Vagina (tissue), 2 donors: Measurements from ENCODE around the gene NRP1.

Experiments
- CTCF ChIP-seq, 3 experiments: fragments of 450-650 bp in 2 of 3; fragments of 200-600 bp in 1 of 3; sonication (generic) in 1 of 3; IDR thresholded peaks; one replicate each; pipeline ENCODE4 v1.5.1; 2017 to 2019; ENCODE audit warnings: antibody characterized with exemption in 3 of 3, mild to moderate bottlenecking in 2 of 3, moderate library complexity in 2 of 3
- POLR2A ChIP-seq, 2 donors: fragments of 450-650 bp; IDR thresholded peaks; one replicate each; pipeline ENCODE4 v1.6.1; 2017; ENCODE audit warnings: antibody characterized with exemption in 2 of 2, mild to moderate bottlenecking in 2 of 2, moderate library complexity in 2 of 2
- POLR2AphosphoS5 ChIP-seq, 2 donors: sonication (generic); formaldehyde crosslinking; IDR thresholded peaks; one replicate each; pipeline ENCODE4 v1.9.0; 2017; ENCODE audit warnings: antibody characterized with exemption in 2 of 2, mild to moderate bottlenecking in 2 of 2, low read depth in 1 of 2; ENCODE audit not compliant: insufficient read depth in 1 of 2

- TF ChIP-seq POLR2A (IDR thresholded peaks at IDR 0.05) = no peak
- TF ChIP-seq CTCF (IDR thresholded peaks at IDR 0.05) = no peak
- TF ChIP-seq POLR2AphosphoS5 (IDR thresholded peaks at IDR 0.05; ENCODE audit: insufficient read depth in 1 of 2, low read depth in 1 of 2) = no peak
These were observed 116.6 kb downstream of the NRP1 start for GRCh38 chr10:33217854-33218253.
